ENCODE measurements around the gene RIMBP3B. TPM values are rescaled to one million over a fixed set of nuclear protein-coding genes. Genes with fewer than 3 reads are reported as not detected.
"Not testable (repeated sequence)": the region's sequence is repeated elsewhere in the genome, so short reads cannot be mapped to it uniquely, and the experiment has no call there.

The RIMBP3B gene
- total RNA-seq, 1 experiment from 2014 or later, result 0.27 TPM

DNA sequence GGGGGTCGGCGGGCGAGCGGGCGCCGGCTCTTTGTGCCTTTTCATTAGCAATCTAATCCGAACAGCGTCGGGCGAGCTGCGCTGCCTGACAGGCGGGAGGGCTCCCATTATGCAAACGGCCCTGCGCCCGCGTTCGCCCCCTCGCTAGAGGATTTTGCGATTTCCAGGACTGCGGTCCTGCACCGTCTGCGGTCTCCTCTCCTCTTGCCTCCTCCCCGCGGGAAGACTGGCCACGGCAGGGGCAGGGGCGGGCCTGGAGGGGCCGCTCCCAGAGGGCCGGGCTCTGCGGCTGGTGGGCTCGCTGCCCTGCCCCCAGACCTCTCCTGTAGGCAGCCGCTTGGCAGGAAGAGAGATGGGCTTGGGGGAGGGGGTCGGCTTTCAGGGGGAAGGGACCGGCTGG lies 34.3 kb downstream of the RIMBP3B start:
- not testable (repeated sequence) for DNase-seq (ENCODE audit: low spot score)

GRCh38 chr22:21418974-21419638 lies 35.6 kb downstream of the RIMBP3B start:
- not testable (repeated sequence) for DNase-seq (ENCODE audit: low spot score)

DNA sequence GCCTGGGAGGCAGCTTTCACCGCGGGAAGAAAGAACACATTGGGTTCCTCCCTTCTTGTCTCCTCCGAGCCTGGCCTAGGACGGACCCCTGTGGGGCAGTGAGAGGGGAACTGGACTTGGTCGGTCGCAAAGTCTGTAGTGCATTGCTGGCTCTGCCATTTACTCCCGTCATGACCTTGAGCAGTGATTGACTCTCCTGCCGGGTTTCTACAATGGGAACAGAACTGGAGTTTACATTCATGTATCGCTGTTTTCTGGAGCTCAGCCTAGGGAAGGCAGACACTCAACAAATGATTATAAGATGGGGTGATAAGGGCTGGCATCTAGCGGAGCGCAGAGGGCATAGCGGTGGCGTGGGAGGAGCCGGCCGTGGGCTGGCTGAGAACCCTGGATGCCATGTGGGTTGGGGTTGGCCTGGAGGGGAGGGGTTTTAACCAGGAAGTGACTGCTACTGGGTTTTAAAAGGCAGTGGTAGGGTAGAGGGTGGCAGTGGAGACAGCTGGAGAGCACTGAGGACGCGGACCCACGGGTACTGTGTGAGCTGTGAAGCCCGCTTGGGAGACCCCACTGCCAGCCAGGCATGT lies 36.7 kb downstream of the RIMBP3B start:
- not testable (repeated sequence) for DNase-seq (ENCODE audit: low spot score)

DNA sequence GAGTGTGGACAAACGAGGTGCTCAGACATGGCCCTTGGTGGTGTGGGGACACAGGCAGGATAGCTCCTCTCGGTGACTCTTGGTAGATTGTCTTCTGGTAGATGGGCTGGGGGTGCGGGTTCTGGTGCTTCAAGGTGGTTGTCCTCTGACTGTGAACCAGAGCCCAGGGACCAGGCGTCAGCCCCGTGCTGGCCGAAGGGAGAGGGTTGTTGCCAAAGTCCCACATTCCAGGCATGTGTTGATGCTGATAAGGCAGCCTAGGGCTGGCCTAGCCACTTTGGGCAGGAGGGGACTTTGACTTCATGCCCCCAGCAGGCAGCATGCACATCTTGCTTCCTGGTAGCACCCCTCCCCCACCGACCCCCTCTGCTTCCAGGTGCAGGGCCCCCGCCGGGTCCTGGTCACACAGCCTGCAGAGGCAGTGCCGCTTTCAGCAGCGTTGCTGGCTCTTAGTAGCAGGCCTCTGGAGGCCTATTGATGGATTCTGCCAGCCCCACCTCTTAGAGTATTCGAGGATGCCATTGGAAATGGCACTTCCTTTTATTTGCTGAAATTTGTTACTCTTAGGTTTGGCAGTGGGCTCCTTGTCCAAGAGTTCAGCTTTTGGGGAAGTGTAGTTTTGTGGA lies 40.6 kb downstream of the RIMBP3B start:
- not testable (repeated sequence) for DNase-seq (ENCODE audit: low spot score)

DNA sequence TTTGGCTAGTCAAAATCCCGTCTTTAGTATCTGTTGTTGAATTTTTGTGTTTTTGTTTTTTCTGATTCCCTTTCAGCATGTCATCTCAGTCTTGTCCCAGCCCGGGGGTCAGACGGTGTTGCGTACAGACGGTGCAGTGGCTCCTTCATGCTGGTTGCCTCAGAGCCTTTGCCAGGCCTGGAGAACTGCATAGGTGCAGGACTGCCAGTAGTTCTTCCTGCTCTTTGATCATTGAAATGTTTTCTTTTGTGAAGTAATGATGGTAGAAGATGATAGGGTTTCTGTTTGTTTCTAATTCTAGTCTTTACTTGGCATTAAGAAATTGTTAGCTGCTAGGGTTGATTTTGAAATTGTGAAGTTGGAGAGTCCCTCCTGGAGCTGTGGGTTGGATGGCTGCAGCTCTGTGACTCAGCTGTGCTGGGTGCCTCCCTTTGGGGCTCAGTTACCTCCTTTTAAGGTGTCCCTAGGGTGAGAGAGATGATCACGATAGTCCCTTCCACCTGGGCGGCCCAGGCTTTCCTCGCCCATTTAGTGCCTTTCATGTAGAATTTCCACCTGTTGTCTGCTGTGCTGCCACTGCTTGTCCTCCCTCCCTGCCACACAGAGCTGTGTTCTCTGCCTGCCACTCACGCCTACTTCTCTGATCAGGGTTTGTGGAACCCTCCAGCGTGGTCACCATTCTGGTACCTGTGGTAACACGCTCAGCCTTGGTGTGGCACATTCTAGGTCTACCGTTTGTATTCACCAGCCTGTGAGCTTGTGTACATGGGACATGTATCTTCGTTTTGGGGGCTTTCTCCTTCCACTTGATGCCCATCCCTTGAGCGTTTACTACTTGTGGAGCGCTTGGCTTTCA lies 51.1 kb downstream of the RIMBP3B start:
- DNase-seq (ENCODE audit: low spot score), result not testable (repeated sequence)

- DNase-seq (ENCODE audit: low spot score), result not testable (repeated sequence)
Measured at GRCh38 chr22:21435998-21436810, 52.7 kb downstream of the RIMBP3B start.

- not testable (repeated sequence) for DNase-seq (ENCODE audit: low spot score)
Measured at GRCh38 chr22:21438013-21438412, 54.5 kb downstream of the RIMBP3B start.

Other genes with a start within 250 kb of the RIMBP3B start
- gene HIC2, start 33.6 kb downstream of the RIMBP3B start, total RNA-seq (2014; rRNA removed; shearing (Covaris generic)), result 0.58 and 0.62 TPM in 2 replicates
- 0.25 TPM in 1 of 2 replicates, not detected in the other for gene TMEM191C, start 83.6 kb downstream of the RIMBP3B start, total RNA-seq (2014; rRNA removed; shearing (Covaris generic))
- gene RIMBP3C, start 167.7 kb downstream of the RIMBP3B start, total RNA-seq (2014; rRNA removed; shearing (Covaris generic)), result 0.27 and 0.31 TPM in 2 replicates
- 60.5 and 61.0 TPM in 2 replicates for gene UBE2L3, start 184.0 kb downstream of the RIMBP3B start, total RNA-seq (2014; rRNA removed; shearing (Covaris generic))
- gene YDJC, start 246.3 kb downstream of the RIMBP3B start, total RNA-seq (2014; rRNA removed; shearing (Covaris generic)), result 26.7 and 35.4 TPM in 2 replicates
- 0.10 TPM in 1 of 2 replicates, not detected in the other for gene CCDC116, start 249.0 kb downstream of the RIMBP3B start, total RNA-seq (2014; rRNA removed; shearing (Covaris generic))

Data from H4 (cell line).